Measurements from ENCODE around the gene TRIP4. TPM values are rescaled to one million over a fixed set of nuclear protein-coding genes. Genes with fewer than 3 reads are reported as not detected.
"Not testable (repeated sequence)": the region's sequence is repeated elsewhere in the genome, so short reads cannot be mapped to it uniquely, and the experiment has no call there.

The TRIP4 gene
- total RNA-seq, 3 donors from 2014 or later = 23.8 to 36.9 (median 28.2) TPM

- Histone ChIP-seq H3K4me1 (ENCODE audit: low read depth) (peaks cover 6% of the 10 kb centered on the region), H3K4me3 (no peak overlapping the region), H3K36me3 (ENCODE audit: low read depth) (no peaks in the 10 kb centered on the region), H3K9me3 (no peaks in the 10 kb centered on the region)
- ATAC-seq (no peak), DNase-seq (no peak)
- intact Hi-C loops (cut with DNase I, micrococcal nuclease) = no loop called here
- TF ChIP-seq CTCF (IDR thresholded peaks at IDR 0.05) = no peak
Measured at GRCh38 chr15:64344651-64345294, 42.9 kb upstream of the TRIP4 start.

- H3K4me1 ChIP-seq (ENCODE audit: low read depth); intact Hi-C loops (cut with DNase I, micrococcal nuclease); ATAC-seq; H3K9me3 ChIP-seq; DNase-seq; H3K4me3 ChIP-seq; H3K36me3 ChIP-seq (ENCODE audit: low read depth): not testable (repeated sequence)
Measured at GRCh38 chr15:64346242-64346641, 41.4 kb upstream of the TRIP4 start.

- Histone ChIP-seq H3K4me3 (no peak overlapping the region), H3K4me1 (ENCODE audit: low read depth) (no peaks in the 10 kb centered on the region), H3K36me3 (ENCODE audit: low read depth) (no peaks in the 10 kb centered on the region), H3K9me3 (no peaks in the 10 kb centered on the region)
- TF ChIP-seq CTCF (IDR thresholded peaks at IDR 0.05) = no peak
- DNase-seq = no peak
- intact Hi-C loops (cut with DNase I, micrococcal nuclease) = no loop called here
- no peak for ATAC-seq
Measured at GRCh38 chr15:64348455-64348854, 39.2 kb upstream of the TRIP4 start.

- TF ChIP-seq CTCF (IDR thresholded peaks at IDR 0.05) = no peak
- no peaks in the 10 kb centered on the region for H3K4me1 ChIP-seq (ENCODE audit: low read depth)
- no peaks in the 10 kb centered on the region for H3K9me3 ChIP-seq
- no peaks in the 10 kb centered on the region for H3K36me3 ChIP-seq (ENCODE audit: low read depth)
- H3K4me3 ChIP-seq = no peak overlapping the region
- ATAC-seq (no peak), DNase-seq (no peak)
- intact Hi-C loops (cut with DNase I, micrococcal nuclease) = no loop called here
Measured at GRCh38 chr15:64349375-64349774, 38.3 kb upstream of the TRIP4 start.

- no peaks in the 10 kb centered on the region for H3K36me3 ChIP-seq (ENCODE audit: low read depth)
- ATAC-seq (no peak), DNase-seq (no peak)
- peaks cover 4% of the 10 kb centered on the region for H3K4me1 ChIP-seq (ENCODE audit: low read depth)
- intact Hi-C loops (cut with DNase I, micrococcal nuclease) = no loop called here
- TF ChIP-seq CTCF (IDR thresholded peaks at IDR 0.05) = no peak
- no peak overlapping the region for H3K4me3 ChIP-seq
- H3K9me3 ChIP-seq = no peaks in the 10 kb centered on the region
Measured at GRCh38 chr15:64351265-64351664, 36.4 kb upstream of the TRIP4 start.

GRCh38 chr15:64354688-64355344, 32.8 kb upstream of the TRIP4 start:
- intact Hi-C loops (cut with DNase I, micrococcal nuclease) = no loop called here

More at GRCh38 chr15:64354688-64355344, 32.8 kb upstream of the TRIP4 start:
- Histone ChIP-seq H3K36me3 (ENCODE audit: low read depth) (no peaks in the 10 kb centered on the region), H3K9me3 (no peaks in the 10 kb centered on the region), H3K4me3 (no peak overlapping the region), H3K4me1 (ENCODE audit: low read depth) (peaks cover 4% of the 10 kb centered on the region)
- ATAC-seq (no peak), DNase-seq (no peak)
- no peak for TF ChIP-seq CTCF (IDR thresholded peaks at IDR 0.05)
